ENCODE measurements around the gene FBXL7. TPM values are rescaled to one million over a fixed set of nuclear protein-coding genes. Genes with fewer than 3 reads are reported as not detected.

Gene FBXL7
- total RNA-seq, 2 experiments from 2014 or later = not detected

- Histone ChIP-seq H3K9me2 (ENCODE audit: insufficient read depth, low read length) (no peaks in the 10 kb centered on the region), H4K20me1 (ENCODE audit: insufficient read depth, low read length) (no peaks in the 10 kb centered on the region), H3K4me3 (ENCODE audit: low read depth, low read length, poor library complexity, severe bottlenecking) (no peak overlapping the region), H3K9me3 (ENCODE audit: low read length) (no peaks in the 10 kb centered on the region), H3K36me3 (ENCODE audit: insufficient read depth, low read length) (no peaks in the 10 kb centered on the region), H3K4me2 (ENCODE audit: low read length) (no peak overlapping the region), H3K27ac (ENCODE audit: low read depth, low read length, poor library complexity, severe bottlenecking) (no peak overlapping the region), H3K79me2 (ENCODE audit: insufficient read depth, low read depth, low read length) (no peaks in the 10 kb centered on the region), H3K4me1 (ENCODE audit: insufficient read depth, low read length, poor library complexity, severe bottlenecking) (no peaks in the 10 kb centered on the region), H2AFZ (ENCODE audit: low read length) (no peak overlapping the region)
- ChIA-PET CTCF (ENCODE audit: unreplicated experiment) (no interaction called here), POLR2A (no interaction called here)
- intact Hi-C loops (cut with micrococcal nuclease; ENCODE audit: unreplicated experiment) = no loop called here
- BruUV-seq (replicated peaks) = no TSS peak
- no peak for DNase-seq (ENCODE audit: low spot score)
- TF ChIP-seq EZH2phosphoT487 (IDR thresholded peaks at IDR 0.05; ENCODE audit: borderline replicate concordance, low read depth, low read length) (no peak), CTCF (conservative IDR thresholded peaks at IDR 0.05; ENCODE audit: low read length) (no peak)
Measured at GRCh38 chr5:15776346-15776745, 276.4 kb downstream of the FBXL7 start.

GRCh38 chr5:15783734-15784133 is 283.8 kb downstream of the FBXL7 start:
- Histone ChIP-seq H3K4me2 (ENCODE audit: low read length) (no peak overlapping the region), H3K36me3 (ENCODE audit: insufficient read depth, low read length) (no peaks in the 10 kb centered on the region), H3K27ac (ENCODE audit: low read depth, low read length, poor library complexity, severe bottlenecking) (no peak overlapping the region), H3K9me3 (ENCODE audit: low read length) (no peaks in the 10 kb centered on the region), H3K4me3 (ENCODE audit: low read depth, low read length, poor library complexity, severe bottlenecking) (no peak overlapping the region), H3K79me2 (ENCODE audit: insufficient read depth, low read depth, low read length) (no peaks in the 10 kb centered on the region), H4K20me1 (ENCODE audit: insufficient read depth, low read length) (no peaks in the 10 kb centered on the region), H2AFZ (ENCODE audit: low read length) (no peak overlapping the region), H3K9me2 (ENCODE audit: insufficient read depth, low read length) (no peaks in the 10 kb centered on the region), H3K4me1 (ENCODE audit: insufficient read depth, low read length, poor library complexity, severe bottlenecking) (no peaks in the 10 kb centered on the region)
- POLR2A ChIA-PET = no interaction called here
- CTCF ChIA-PET (ENCODE audit: unreplicated experiment) = no interaction called here
- intact Hi-C loops (cut with micrococcal nuclease; ENCODE audit: unreplicated experiment) = no loop called here
- no peak for DNase-seq (ENCODE audit: low spot score)
- TF ChIP-seq CTCF (conservative IDR thresholded peaks at IDR 0.05; ENCODE audit: low read length) (no peak), EZH2phosphoT487 (IDR thresholded peaks at IDR 0.05; ENCODE audit: borderline replicate concordance, low read depth, low read length) (no peak)
- no TSS peak for BruUV-seq (replicated peaks)

- BruUV-seq (replicated peaks) = no TSS peak
- CTCF ChIA-PET (ENCODE audit: unreplicated experiment) = interaction anchor here (0.6 kb wide), 1 partner anchor 1489 kb away, joined by 3 read pairs; no protein-coding TSS in a partner anchor
- intact Hi-C loops (cut with micrococcal nuclease; ENCODE audit: unreplicated experiment) = no loop called here
- H3K79me2 ChIP-seq (ENCODE audit: insufficient read depth, low read depth, low read length) = no peaks in the 10 kb centered on the region
- H3K36me3 ChIP-seq (ENCODE audit: insufficient read depth, low read length) = no peaks in the 10 kb centered on the region
- H3K27ac ChIP-seq (ENCODE audit: low read depth, low read length, poor library complexity, severe bottlenecking) = no peak overlapping the region
- no peaks in the 10 kb centered on the region for H4K20me1 ChIP-seq (ENCODE audit: insufficient read depth, low read length)
- no peaks in the 10 kb centered on the region for H3K9me3 ChIP-seq (ENCODE audit: low read length)
- POLR2A ChIA-PET = no interaction called here
- H2AFZ ChIP-seq (ENCODE audit: low read length) = no peak overlapping the region
- no peaks in the 10 kb centered on the region for H3K4me1 ChIP-seq (ENCODE audit: insufficient read depth, low read length, poor library complexity, severe bottlenecking)
- no peak overlapping the region for H3K4me2 ChIP-seq (ENCODE audit: low read length)
- H3K9me2 ChIP-seq (ENCODE audit: insufficient read depth, low read length) = no peaks in the 10 kb centered on the region
- TF ChIP-seq CTCF (conservative IDR thresholded peaks at IDR 0.05; ENCODE audit: low read length) (no peak), EZH2phosphoT487 (IDR thresholded peaks at IDR 0.05; ENCODE audit: borderline replicate concordance, low read depth, low read length) (no peak)
- no peak for DNase-seq (ENCODE audit: low spot score)
- H3K4me3 ChIP-seq (ENCODE audit: low read depth, low read length, poor library complexity, severe bottlenecking) = no peak overlapping the region
Measured at GRCh38 chr5:15785531-15785981, 285.6 kb downstream of the FBXL7 start.
